K562 (cell line): Measurements from ENCODE around the gene IQSEC3.
"Not testable (repeated sequence)": the region's sequence is repeated elsewhere in the genome, so short reads cannot be mapped to it uniquely, and the experiment has no call there.

Experiments
- EHMT2 ChIP-seq: fragments of 450-650 bp; IDR thresholded peaks from 2 replicates; pipeline ENCODE4 v1.6.1; 2018; ENCODE audit warnings: antibody characterized with exemption
- FIP1L1 ChIP-seq: fragments of 200-400 bp; formaldehyde crosslinking; IDR thresholded peaks from 2 replicates; pipeline ENCODE4 v1.6.1; 2018; ENCODE audit warnings: mild to moderate bottlenecking, low read depth, low read length; ENCODE audit not compliant: poor library complexity, severe bottlenecking
- GATA2 ChIP-seq: sonication (generic); formaldehyde crosslinking; IDR thresholded peaks from 2 replicates; pipeline ENCODE4 v1.4.0; 2020; ENCODE audit warnings: mild to moderate bottlenecking, missing genetic modification reagents
- MYNN ChIP-seq, 2 experiments: sonication (generic); formaldehyde crosslinking in 1 of 2; IDR thresholded peaks; 2 replicates each; pipeline versions ENCODE4 v1.5.0 to v1.6.1; 2016 to 2020; ENCODE audit warnings: antibody characterized with exemption in 1 of 2, missing genetic modification reagents in 1 of 2
- ZFP36 ChIP-seq: fragments of 150-350 bp; IDR thresholded peaks from 2 replicates; pipeline ENCODE4 v1.6.1; 2018; ENCODE audit warnings: low read length, low read depth; ENCODE audit not compliant: partially characterized antibody
- TF ChIP-seq, protein P1 (sequence below), 2 experiments: fragments of 450-650 bp; IDR thresholded peaks; 2 replicates each; pipeline ENCODE4 v1.6.1; 2016; ENCODE audit warnings: mild to moderate bottlenecking in 2 of 2, borderline replicate concordance in 1 of 2, low read depth in 1 of 2, moderate library complexity in 1 of 2

DNA sequence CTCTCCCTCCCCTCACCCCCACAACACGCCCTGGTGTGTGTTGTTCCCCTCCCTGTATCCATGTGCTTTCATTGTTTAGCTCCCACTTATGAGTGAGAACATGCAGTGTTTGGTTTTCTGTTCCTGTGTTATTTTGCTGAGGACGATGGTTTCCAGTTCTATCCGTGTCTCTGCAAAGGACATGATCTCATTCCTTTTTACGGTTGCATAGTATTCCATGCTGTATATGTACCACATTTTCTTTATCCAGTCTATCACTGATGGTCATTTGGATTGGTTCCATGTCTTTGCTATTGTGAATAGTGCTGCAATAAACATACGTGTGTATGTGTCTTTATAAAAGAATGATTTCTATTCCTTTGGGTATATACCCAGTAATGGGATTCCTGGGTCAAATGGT is 20.0 kb upstream of the IQSEC3 start:
- not testable (repeated sequence) for TF ChIP-seq MYNN (IDR thresholded peaks at IDR 0.05); MYNN (CRISPR knock-in tag; IDR thresholded peaks at IDR 0.05); EHMT2; FIP1L1; GATA2; ZFP36
- TF ChIP-seq, protein P1, sequence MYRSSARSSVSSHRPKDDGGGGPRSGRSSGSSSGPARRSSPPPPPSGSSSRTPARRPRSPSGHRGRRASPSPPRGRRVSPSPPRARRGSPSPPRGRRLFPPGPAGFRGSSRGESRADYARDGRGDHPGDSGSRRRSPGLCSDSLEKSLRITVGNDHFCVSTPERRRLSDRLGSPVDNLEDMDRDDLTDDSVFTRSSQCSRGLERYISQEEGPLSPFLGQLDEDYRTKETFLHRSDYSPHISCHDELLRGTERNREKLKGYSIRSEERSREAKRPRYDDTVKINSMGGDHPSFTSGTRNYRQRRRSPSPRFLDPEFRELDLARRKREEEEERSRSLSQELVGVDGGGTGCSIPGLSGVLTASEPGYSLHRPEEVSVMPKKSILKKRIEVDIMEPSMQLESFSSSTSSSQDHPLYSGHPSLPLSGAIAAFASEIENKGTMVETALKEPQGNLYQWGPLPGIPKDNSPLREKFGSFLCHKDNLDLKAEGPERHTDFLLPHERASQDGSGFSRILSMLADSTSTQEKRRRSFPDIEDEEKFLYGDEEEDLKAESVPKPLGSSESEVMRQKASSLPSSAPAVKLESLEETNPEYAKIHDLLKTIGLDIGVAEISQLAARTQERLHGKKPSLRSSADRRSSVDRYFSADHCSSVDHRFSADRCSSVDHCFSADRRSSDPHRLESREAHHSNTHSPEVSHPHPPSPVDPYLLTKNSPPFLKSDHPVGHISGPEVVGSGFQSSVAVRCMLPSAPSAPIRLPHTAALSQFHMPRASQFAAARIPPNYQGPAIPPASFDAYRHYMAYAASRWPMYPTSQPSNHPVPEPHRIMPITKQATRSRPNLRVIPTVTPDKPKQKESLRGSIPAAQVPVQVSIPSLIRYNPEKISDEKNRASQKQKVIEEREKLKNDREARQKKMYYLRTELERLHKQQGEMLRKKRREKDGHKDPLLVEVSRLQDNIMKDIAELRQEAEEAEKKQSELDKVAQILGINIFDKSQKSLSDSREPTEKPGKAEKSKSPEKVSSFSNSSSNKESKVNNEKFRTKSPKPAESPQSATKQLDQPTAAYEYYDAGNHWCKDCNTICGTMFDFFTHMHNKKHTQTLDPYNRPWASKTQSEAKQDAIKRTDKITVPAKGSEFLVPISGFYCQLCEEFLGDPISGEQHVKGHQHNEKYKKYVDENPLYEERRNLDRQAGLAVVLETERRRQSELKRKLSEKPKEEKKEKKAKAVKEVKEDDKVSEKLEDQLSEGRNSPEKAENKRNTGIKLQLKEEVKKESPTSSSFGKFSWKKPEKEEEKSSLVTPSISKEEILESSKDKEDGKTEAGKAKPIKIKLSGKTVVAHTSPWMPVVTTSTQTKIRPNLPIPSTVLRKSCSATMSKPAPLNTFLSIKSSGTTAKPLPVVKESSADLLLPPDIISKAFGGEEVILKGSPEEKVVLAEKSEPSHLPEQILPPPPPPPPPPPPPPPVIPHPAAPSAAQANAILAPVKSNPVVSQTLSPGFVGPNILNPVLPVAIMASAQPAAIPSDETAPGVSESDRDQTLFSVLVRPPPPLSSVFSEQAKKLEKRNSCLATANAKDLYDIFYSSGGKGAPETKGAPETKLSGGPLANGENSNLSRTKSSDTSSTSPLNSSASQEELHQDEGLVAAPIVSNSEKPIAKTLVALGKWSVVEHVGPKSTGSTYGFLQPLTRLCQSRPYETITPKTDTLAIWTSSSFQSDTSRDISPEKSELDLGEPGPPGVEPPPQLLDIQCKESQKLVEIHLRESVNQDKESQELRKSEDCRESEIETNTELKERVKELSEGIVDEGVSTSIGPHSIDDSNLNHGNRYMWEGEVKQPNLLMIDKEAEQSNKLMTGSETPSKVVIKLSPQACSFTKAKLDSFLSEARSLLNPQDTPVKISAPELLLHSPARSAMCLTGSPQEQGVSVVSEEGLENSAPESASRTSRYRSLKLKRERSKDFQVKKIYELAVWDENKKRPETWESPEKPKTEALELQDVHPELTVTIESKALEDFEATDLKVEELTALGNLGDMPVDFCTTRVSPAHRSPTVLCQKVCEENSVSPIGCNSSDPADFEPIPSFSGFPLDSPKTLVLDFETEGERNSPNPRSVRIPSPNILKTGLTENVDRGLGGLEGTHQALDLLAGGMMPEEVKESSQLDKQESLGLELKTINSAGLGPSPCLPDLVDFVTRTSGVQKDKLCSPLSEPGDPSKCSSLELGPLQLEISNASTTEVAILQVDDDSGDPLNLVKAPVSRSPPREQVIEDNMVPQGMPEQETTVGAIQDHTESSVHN (IDR thresholded peaks at IDR 0.05; ENCODE audit: borderline replicate concordance in 1 of 2, low read depth in 1 of 2) = not testable (repeated sequence)
